Measurements from ENCODE around the gene PI4KA. TPM values are rescaled to one million over a fixed set of nuclear protein-coding genes. Genes with fewer than 3 reads are reported as not detected.
"Not testable (repeated sequence)": the region's sequence is repeated elsewhere in the genome, so short reads cannot be mapped to it uniquely, and the experiment has no call there.

PI4KA gene
- total and polyA plus RNA-seq, 3 experiments from 2014 or later = 64.9 to 65.8 (median 65.5) TPM

GRCh38 chr22:20667548-20667947 is 191.1 kb downstream of the PI4KA start:
- H3K27ac ChIP-seq (ENCODE audit: low read depth, low read length); H3K36me3 Mint-ChIP-seq; H3K36me3 ChIP-seq (ENCODE audit: insufficient read depth, low read length); H3K4me1 Mint-ChIP-seq; H3K4me1 ChIP-seq (ENCODE audit: insufficient read depth, low read length); H3K4me3 Mint-ChIP-seq; DNase-seq; H3K9me3 ChIP-seq (ENCODE audit: low read length); POLR2A ChIA-PET; CTCF ChIA-PET; H3K4me3 ChIP-seq (ENCODE audit: low read length); H3K27ac Mint-ChIP-seq: not testable (repeated sequence)
- Mint-ChIP-seq H3K27me3 (peaks cover 23 to 27% of the 10 kb centered on the region in 2 donors), H3K9me3 (peaks cover 8 to 14% (median 11%) of the 10 kb centered on the region in 5 donors)
- H3K27me3 ChIP-seq (ENCODE audit: insufficient read depth, low read length, poor library complexity, severe bottlenecking) = peaks cover 10% of the 10 kb centered on the region

- Histone ChIP-seq H3K27ac (ENCODE audit: low read depth, low read length) (no peak overlapping the region), H3K36me3 (ENCODE audit: insufficient read depth, low read length) (no peaks in the 10 kb centered on the region), H3K4me3 (ENCODE audit: low read length) (no peak overlapping the region), H3K4me1 (ENCODE audit: insufficient read depth, low read length) (no peaks in the 10 kb centered on the region), H3K27me3 (ENCODE audit: insufficient read depth, low read length, poor library complexity, severe bottlenecking) (peaks cover 6% of the 10 kb centered on the region), H3K9me3 (ENCODE audit: low read length) (no peaks in the 10 kb centered on the region)
- H3K9me3 Mint-ChIP-seq = peaks cover 8 to 14% (median 11%) of the 10 kb centered on the region in 5 donors
- H3K36me3 Mint-ChIP-seq = peaks cover 0 to 8% (median 0%) of the 10 kb centered on the region in 3 donors
- DNase-seq = no peak
- no peak overlapping the region for H3K4me3 Mint-ChIP-seq
- H3K27me3 Mint-ChIP-seq = peaks cover 22 to 26% of the 10 kb centered on the region in 2 donors
- H3K27ac Mint-ChIP-seq = no peak overlapping the region
- H3K4me1 Mint-ChIP-seq = no peaks in the 10 kb centered on the region
- ChIA-PET POLR2A (no interaction called here), CTCF (no interaction called here)
These were observed 192.1 kb downstream of the PI4KA start for GRCh38 chr22:20666560-20666959.

DNA sequence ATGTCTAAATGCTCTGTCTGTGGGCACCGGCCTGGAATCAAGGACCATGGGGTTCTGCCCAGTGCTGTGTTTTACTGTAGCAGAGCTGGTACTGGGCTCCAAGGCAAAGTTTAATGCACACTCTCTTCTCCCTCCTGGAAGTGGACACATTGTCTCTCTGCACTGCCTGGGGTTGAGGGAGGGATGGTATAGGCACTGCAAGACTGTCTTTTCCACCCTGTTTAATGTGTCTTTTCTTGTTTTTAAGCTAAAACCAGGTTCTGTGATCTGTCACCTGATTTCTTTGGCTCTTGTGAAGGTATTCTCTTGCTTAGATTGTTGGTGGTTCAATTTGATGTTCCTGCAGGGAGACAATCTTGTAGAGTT is 194.0 kb downstream of the PI4KA start:
- Histone ChIP-seq H3K4me1 (ENCODE audit: insufficient read depth, low read length) (no peaks in the 10 kb centered on the region), H3K4me3 (ENCODE audit: low read length) (no peak overlapping the region), H3K9me3 (ENCODE audit: low read length) (no peaks in the 10 kb centered on the region), H3K36me3 (ENCODE audit: insufficient read depth, low read length) (no peaks in the 10 kb centered on the region), H3K27ac (ENCODE audit: low read depth, low read length) (no peak overlapping the region), H3K27me3 (ENCODE audit: insufficient read depth, low read length, poor library complexity, severe bottlenecking) (no peaks in the 10 kb centered on the region)
- CTCF ChIA-PET = no interaction called here
- H3K4me1 Mint-ChIP-seq = no peaks in the 10 kb centered on the region
- H3K4me3 Mint-ChIP-seq = no peak overlapping the region
- no peak overlapping the region for H3K27ac Mint-ChIP-seq
- DNase-seq = no peak
- peaks cover 22 to 31% of the 10 kb centered on the region in 2 donors for H3K27me3 Mint-ChIP-seq
- H3K36me3 Mint-ChIP-seq = peaks cover 0 to 8% (median 0%) of the 10 kb centered on the region in 3 donors
- H3K9me3 Mint-ChIP-seq = peaks cover 8 to 14% (median 11%) of the 10 kb centered on the region in 5 donors
- POLR2A ChIA-PET = no interaction called here

GRCh38 chr22:20663941-20664593 is 194.5 kb downstream of the PI4KA start:
- Histone ChIP-seq H3K9me3 (ENCODE audit: low read length) (no peaks in the 10 kb centered on the region), H3K27ac (ENCODE audit: low read depth, low read length) (no peak overlapping the region), H3K36me3 (ENCODE audit: insufficient read depth, low read length) (no peaks in the 10 kb centered on the region), H3K27me3 (ENCODE audit: insufficient read depth, low read length, poor library complexity, severe bottlenecking) (no peaks in the 10 kb centered on the region), H3K4me3 (ENCODE audit: low read length) (no peak overlapping the region), H3K4me1 (ENCODE audit: insufficient read depth, low read length) (no peaks in the 10 kb centered on the region)
- peaks cover 22 to 31% of the 10 kb centered on the region in 2 donors for H3K27me3 Mint-ChIP-seq
- no peak overlapping the region for H3K27ac Mint-ChIP-seq
- H3K4me1 Mint-ChIP-seq = no peaks in the 10 kb centered on the region
- no peak for DNase-seq
- ChIA-PET CTCF (no interaction called here), POLR2A (no interaction called here)
- H3K4me3 Mint-ChIP-seq = no peak overlapping the region
- H3K36me3 Mint-ChIP-seq = peaks cover 0 to 8% (median 0%) of the 10 kb centered on the region in 3 donors
- peaks cover 8 to 14% (median 11%) of the 10 kb centered on the region in 5 donors for H3K9me3 Mint-ChIP-seq

GRCh38 chr22:20663137-20663828 is 195.3 kb downstream of the PI4KA start:
- Histone ChIP-seq H3K36me3 (ENCODE audit: insufficient read depth, low read length) (no peaks in the 10 kb centered on the region), H3K27ac (ENCODE audit: low read depth, low read length) (no peak overlapping the region), H3K27me3 (ENCODE audit: insufficient read depth, low read length, poor library complexity, severe bottlenecking) (no peaks in the 10 kb centered on the region), H3K4me1 (ENCODE audit: insufficient read depth, low read length) (no peaks in the 10 kb centered on the region), H3K4me3 (ENCODE audit: low read length) (no peak overlapping the region), H3K9me3 (ENCODE audit: low read length) (no peaks in the 10 kb centered on the region)
- Mint-ChIP-seq H3K9me3 (peaks cover 8 to 14% (median 11%) of the 10 kb centered on the region in 5 donors), H3K27me3 (peaks cover 22 to 31% of the 10 kb centered on the region in 2 donors), H3K27ac (no peak overlapping the region), H3K4me1 (no peaks in the 10 kb centered on the region), H3K36me3 (peaks cover 0 to 8% (median 0%) of the 10 kb centered on the region in 3 donors), H3K4me3 (no peak overlapping the region)
- CTCF ChIA-PET = no interaction called here
- POLR2A ChIA-PET = no interaction called here
- DNase-seq = no peak

DNA sequence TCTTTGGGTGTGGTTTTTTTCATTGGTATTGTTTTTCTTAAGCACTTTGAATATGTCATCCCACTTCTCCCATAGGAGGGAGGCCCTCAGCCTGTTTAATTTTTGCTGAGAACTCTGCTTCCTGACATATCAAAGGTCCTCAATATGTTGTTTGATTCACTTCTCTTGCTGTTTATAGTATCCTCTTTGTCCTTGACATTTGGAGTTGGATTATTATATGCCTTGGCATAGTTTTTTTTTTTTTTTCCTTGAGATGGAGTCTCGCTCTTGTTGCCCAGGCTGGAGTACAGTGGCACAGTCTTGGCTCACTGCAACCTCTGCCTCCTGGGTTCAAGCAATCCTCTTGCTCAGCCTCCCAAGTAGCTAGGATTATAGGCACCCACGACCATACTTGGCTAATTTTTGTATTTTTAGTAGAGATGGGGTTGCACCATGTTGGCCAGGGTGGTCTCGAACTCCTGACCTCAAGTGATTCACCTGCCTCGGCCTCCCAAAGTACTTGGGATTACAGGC is 196.0 kb downstream of the PI4KA start:
- H3K36me3 Mint-ChIP-seq; H3K27ac ChIP-seq (ENCODE audit: low read depth, low read length); H3K4me1 Mint-ChIP-seq; H3K36me3 ChIP-seq (ENCODE audit: insufficient read depth, low read length); H3K27ac Mint-ChIP-seq; POLR2A ChIA-PET; H3K9me3 ChIP-seq (ENCODE audit: low read length); H3K27me3 ChIP-seq (ENCODE audit: insufficient read depth, low read length, poor library complexity, severe bottlenecking); H3K4me3 ChIP-seq (ENCODE audit: low read length); H3K4me3 Mint-ChIP-seq; DNase-seq; CTCF ChIA-PET; H3K4me1 ChIP-seq (ENCODE audit: insufficient read depth, low read length): not testable (repeated sequence)
- H3K9me3 Mint-ChIP-seq = peaks cover 8 to 14% (median 11%) of the 10 kb centered on the region in 5 donors
- peaks cover 22 to 31% of the 10 kb centered on the region in 2 donors for H3K27me3 Mint-ChIP-seq

GRCh38 chr22:20661473-20661872 is 197.1 kb downstream of the PI4KA start:
- Histone ChIP-seq H3K9me3 (ENCODE audit: low read length) (no peaks in the 10 kb centered on the region), H3K27me3 (ENCODE audit: insufficient read depth, low read length, poor library complexity, severe bottlenecking) (no peaks in the 10 kb centered on the region), H3K4me3 (ENCODE audit: low read length) (no peak overlapping the region), H3K4me1 (ENCODE audit: insufficient read depth, low read length) (no peaks in the 10 kb centered on the region), H3K27ac (ENCODE audit: low read depth, low read length) (no peak overlapping the region), H3K36me3 (ENCODE audit: insufficient read depth, low read length) (no peaks in the 10 kb centered on the region)
- H3K27ac Mint-ChIP-seq = no peak overlapping the region
- ChIA-PET POLR2A (no interaction called here), CTCF (no interaction called here)
- no peak for DNase-seq
- peaks cover 8 to 14% (median 11%) of the 10 kb centered on the region in 5 donors for H3K9me3 Mint-ChIP-seq
- no peak overlapping the region for H3K4me3 Mint-ChIP-seq
- peaks cover 20 to 26% of the 10 kb centered on the region in 2 donors for H3K27me3 Mint-ChIP-seq
- peaks cover 0 to 8% (median 0%) of the 10 kb centered on the region in 3 donors for H3K36me3 Mint-ChIP-seq
- no peaks in the 10 kb centered on the region for H3K4me1 Mint-ChIP-seq

DNA sequence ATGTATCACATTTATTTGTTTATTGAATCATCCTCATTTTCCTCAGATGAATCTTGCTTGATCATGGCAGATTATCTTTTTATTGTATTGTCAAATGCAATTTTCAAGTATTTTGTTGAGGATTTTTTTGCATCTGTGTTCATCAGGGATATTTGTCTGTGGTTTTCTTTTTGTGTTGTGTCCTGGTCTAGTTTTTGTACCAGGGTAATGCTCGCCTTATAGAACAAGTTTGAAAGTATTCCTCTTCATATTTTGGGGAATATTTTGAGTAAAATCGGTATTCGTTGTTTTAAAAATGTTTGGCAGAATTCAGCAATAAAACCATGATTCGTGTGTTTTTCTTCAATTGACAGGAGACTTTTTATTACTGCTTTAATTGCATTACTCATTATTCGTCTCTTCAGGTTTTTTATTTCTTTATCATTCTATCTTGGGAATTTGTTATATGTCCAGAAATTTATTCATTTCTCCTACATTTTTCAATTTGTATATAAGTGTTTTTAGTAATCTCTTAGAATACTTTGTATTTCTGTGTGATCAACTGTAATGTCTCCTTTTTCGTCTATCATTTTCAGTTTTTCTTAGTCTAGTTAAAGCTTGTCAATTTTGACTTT is 198.1 kb downstream of the PI4KA start:
- Mint-ChIP-seq H3K9me3 (peaks cover 8 to 14% (median 11%) of the 10 kb centered on the region in 5 donors), H3K27ac (no peak overlapping the region), H3K27me3 (peaks cover 12 to 24% of the 10 kb centered on the region in 2 donors), H3K4me1 (no peaks in the 10 kb centered on the region), H3K36me3 (peaks cover 0 to 8% (median 0%) of the 10 kb centered on the region in 3 donors), H3K4me3 (no peak overlapping the region)
- ChIA-PET POLR2A (no interaction called here), CTCF (no interaction called here)
- no peak for DNase-seq
- Histone ChIP-seq H3K27me3 (ENCODE audit: insufficient read depth, low read length, poor library complexity, severe bottlenecking) (no peaks in the 10 kb centered on the region), H3K4me3 (ENCODE audit: low read length) (no peak overlapping the region), H3K4me1 (ENCODE audit: insufficient read depth, low read length) (no peaks in the 10 kb centered on the region), H3K9me3 (ENCODE audit: low read length) (no peaks in the 10 kb centered on the region), H3K36me3 (ENCODE audit: insufficient read depth, low read length) (no peaks in the 10 kb centered on the region), H3K27ac (ENCODE audit: low read depth, low read length) (no peak overlapping the region)

All from CD8-positive, alpha-beta memory T cell (primary cell).